Measurements from ENCODE around the gene DNAJC6.

- TF ChIP-seq EZH2 (IDR thresholded peaks at IDR 0.05) = no peak
- TF ChIP-seq FOXP2 (optimal IDR thresholded peaks at IDR 0.05; ENCODE audit: control extremely low read depth, extremely low read length, insufficient read depth) = no peak
Measured at GRCh38 chr1:65362545-65362944, 53.2 kb downstream of the DNAJC6 start.
